ENCODE results near the gene KDM5A. TPM values are rescaled to one million over a fixed set of nuclear protein-coding genes. Genes with fewer than 3 reads are reported as not detected.

KDM5A gene
- total and polyA plus RNA-seq, 11 donors = 4.7 to 55.6 (median 31.2) TPM

DNA sequence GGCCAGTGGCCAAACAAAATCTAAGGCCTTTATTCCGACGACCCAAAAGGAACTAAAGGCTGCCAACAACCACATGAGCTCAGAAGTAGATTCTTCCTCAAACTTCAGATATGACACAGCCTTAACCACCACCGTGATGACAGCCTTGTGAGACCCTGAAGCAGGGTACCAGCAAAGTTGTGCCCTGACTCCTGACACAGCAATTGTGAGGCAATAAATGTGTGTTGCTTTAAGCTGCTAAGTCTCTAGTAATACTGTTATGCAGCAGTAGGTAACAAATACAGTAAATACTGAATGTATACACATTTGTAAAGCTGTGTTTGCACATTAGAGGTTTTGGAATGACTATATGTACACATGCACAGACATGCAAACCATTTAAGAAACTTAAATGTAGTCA lies 115.7 kb downstream of the KDM5A start:
- 27 to 57% (median 52%) methylated on average over 3 of the region's 3 CpGs for WGBS, 4 donors
- no peak for ATAC-seq
- H3K36me3 ChIP-seq = no peaks in the 10 kb centered on the region

DNA sequence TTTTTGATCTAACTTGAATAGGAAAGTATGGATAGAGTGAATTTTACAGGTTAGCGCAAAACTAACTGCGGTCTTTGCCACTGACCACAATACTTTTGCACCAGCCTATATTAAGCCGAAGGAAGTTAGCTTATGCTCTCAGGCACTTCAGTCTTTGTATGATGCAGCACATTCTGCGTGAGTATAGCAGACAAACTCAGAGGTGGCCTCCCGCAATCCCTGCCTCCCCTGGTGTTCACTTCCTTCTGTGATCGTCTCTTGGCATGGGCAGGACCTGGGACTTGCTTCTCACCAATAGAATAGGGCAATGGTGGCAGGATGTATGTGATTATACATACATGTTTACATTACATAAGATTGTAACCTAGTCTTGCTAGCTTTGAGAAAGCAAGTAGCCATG lies 116.2 kb downstream of the KDM5A start:
- intact Hi-C loops (cut with DNase I) = no loop called here
- no peak for TF ChIP-seq POLR2A (IDR thresholded peaks at IDR 0.05)
- TF ChIP-seq, protein P1, sequence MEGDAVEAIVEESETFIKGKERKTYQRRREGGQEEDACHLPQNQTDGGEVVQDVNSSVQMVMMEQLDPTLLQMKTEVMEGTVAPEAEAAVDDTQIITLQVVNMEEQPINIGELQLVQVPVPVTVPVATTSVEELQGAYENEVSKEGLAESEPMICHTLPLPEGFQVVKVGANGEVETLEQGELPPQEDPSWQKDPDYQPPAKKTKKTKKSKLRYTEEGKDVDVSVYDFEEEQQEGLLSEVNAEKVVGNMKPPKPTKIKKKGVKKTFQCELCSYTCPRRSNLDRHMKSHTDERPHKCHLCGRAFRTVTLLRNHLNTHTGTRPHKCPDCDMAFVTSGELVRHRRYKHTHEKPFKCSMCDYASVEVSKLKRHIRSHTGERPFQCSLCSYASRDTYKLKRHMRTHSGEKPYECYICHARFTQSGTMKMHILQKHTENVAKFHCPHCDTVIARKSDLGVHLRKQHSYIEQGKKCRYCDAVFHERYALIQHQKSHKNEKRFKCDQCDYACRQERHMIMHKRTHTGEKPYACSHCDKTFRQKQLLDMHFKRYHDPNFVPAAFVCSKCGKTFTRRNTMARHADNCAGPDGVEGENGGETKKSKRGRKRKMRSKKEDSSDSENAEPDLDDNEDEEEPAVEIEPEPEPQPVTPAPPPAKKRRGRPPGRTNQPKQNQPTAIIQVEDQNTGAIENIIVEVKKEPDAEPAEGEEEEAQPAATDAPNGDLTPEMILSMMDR (IDR thresholded peaks at IDR 0.05) = no peak
- 88 to 93% (median 90%) methylated on average over 6 of the region's 6 CpGs for WGBS, 4 donors
- Histone ChIP-seq H3K27me3 (no peaks in the 10 kb centered on the region), H3K4me3 (no peak overlapping the region), H3K9me3 (no peaks in the 10 kb centered on the region), H3K4me1 (peaks cover 0 to 26% (median 2%) of the 10 kb centered on the region in 12 donors), H3K36me3 (no peaks in the 10 kb centered on the region), H3K27ac (no peak overlapping the region)
- no peak for DNase-seq
- ATAC-seq = no peak

More for the DNA sequence above, 115.7 kb downstream of the KDM5A start:
- H3K9me3 ChIP-seq = no peaks in the 10 kb centered on the region
- H3K4me1 ChIP-seq = peaks cover 0 to 24% (median 2%) of the 10 kb centered on the region in 12 donors
- DNase-seq = no peak
- no peak for TF ChIP-seq POLR2A (IDR thresholded peaks at IDR 0.05)
- TF ChIP-seq, protein P1 (IDR thresholded peaks at IDR 0.05) = no peak
- H3K27ac ChIP-seq = no peak overlapping the region
- no peak overlapping the region for H3K4me3 ChIP-seq
- H3K27me3 ChIP-seq = no peaks in the 10 kb centered on the region
- intact Hi-C loops (cut with DNase I) = no loop called here

DNA sequence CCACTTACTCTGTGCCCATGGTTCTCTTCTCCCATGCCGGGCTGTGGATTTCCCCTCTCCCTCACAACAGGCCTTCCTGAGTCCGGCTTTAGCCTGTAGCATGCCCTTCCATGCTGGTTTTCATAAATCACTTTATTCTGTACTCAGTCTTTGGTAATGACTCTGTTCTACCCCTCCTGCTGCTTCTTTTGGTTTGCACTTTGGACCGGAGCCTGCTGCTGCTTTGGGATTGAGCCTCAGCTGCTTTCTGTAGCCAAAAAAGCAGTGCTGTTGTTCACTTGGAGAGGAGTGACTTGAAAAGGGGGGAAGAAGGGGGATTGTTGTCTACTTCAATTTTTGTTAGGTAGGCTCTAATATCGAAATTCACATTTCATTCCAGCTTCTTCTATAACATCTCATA lies 118.0 kb downstream of the KDM5A start:
- no peak for DNase-seq
- Histone ChIP-seq H3K9me3 (no peaks in the 10 kb centered on the region), H3K4me3 (no peak overlapping the region), H3K27me3 (no peaks in the 10 kb centered on the region), H3K36me3 (no peaks in the 10 kb centered on the region), H3K27ac (no peak overlapping the region), H3K4me1 (peaks cover 0 to 36% (median 2%) of the 10 kb centered on the region in 12 donors)
- peak in 2 of 4 donors; percentile 25 to 27 for ATAC-seq
- intact Hi-C loops (cut with DNase I) = no loop called here
- 58 to 82% (median 72%) methylated on average over 4 of the region's 4 CpGs for WGBS, 4 donors
- TF ChIP-seq POLR2A (IDR thresholded peaks at IDR 0.05) = no peak
- TF ChIP-seq, protein P1 (IDR thresholded peaks at IDR 0.05) = no peak

DNA sequence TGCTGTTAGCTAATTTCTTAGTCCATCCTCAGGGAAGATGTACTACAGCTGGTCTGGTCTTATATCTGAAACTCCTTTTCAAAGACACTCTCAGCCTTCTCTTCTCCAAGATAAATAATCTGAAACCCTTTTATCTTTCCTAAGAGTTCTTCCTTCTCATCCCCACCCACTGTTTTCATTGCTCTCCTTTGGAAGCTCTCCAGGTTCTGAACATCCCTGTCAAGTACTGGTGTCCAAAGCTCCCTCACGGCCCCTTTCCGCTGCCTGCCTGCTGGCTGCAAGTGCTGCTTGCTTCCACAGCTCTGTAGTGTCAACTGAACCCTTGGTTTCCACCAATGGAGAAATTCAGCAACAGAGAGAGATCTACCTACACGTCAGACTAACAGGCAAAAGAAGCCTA lies 119.9 kb downstream of the KDM5A start:
- H3K4me3 ChIP-seq = no peak overlapping the region
- DNase-seq (no peak), ATAC-seq (peak in 2 of 4 donors; percentile 5 to 40)
- H3K4me1 ChIP-seq = peaks cover 0 to 36% (median 2%) of the 10 kb centered on the region in 12 donors
- TF ChIP-seq, protein P1 (IDR thresholded peaks at IDR 0.05) = no peak
- H3K27me3 ChIP-seq = no peaks in the 10 kb centered on the region
- H3K27ac ChIP-seq = no peak overlapping the region
- no peaks in the 10 kb centered on the region for H3K36me3 ChIP-seq
- intact Hi-C loops (cut with DNase I) = no loop called here
- 34 to 54% (median 41%) methylated on average over 3 of the region's 3 CpGs for WGBS, 4 donors
- H3K9me3 ChIP-seq = no peaks in the 10 kb centered on the region

Data from heart left ventricle (tissue), 16 donors.